BJ (cell line): ENCODE data around the gene BHLHE23. TPM values are rescaled to one million over a fixed set of nuclear protein-coding genes. Genes with fewer than 3 reads are reported as not detected.
"Not testable (repeated sequence)": the region's sequence is repeated elsewhere in the genome, so short reads cannot be mapped to it uniquely, and the experiment has no call there.

Experiments used
- CTCF ChIA-PET: fragments of 350-600 bp; formaldehyde crosslinking; extraction: SDS; loops from one replicate; lab custom pipeline; 2021; ENCODE audit warnings: antibody characterized with exemption, inconsistent platforms; lab: Yijun Ruan, JAX
- POLR2A ChIA-PET: fragments of 300-600 bp; sonication (Branson Sonifier 250); formaldehyde crosslinking; extraction: SDS; loops from one replicate; lab custom pipeline; 2021; ENCODE audit warnings: antibody characterized with exemption; lab: Charles Lee
- DNase-seq: peaks from one replicate; pipeline ENCODE4 v3.0.0-alpha.2; 2011; ENCODE audit warnings: low read depth
- H3K27me3 ChIP-seq: 2 replicates; pipeline ENCODE4 v1.6.0; 2011; ENCODE audit warnings: low read length; ENCODE audit not compliant: control insufficient read depth, insufficient read depth
- H3K36me3 ChIP-seq: 2 replicates; pipeline ENCODE4 v1.5.1; 2011; ENCODE audit warnings: low read length; ENCODE audit not compliant: control insufficient read depth, insufficient read depth
- H3K4me3 ChIP-seq: 2 replicates; pipeline ENCODE4 v1.5.1; 2011; ENCODE audit warnings: low read depth, mild to moderate bottlenecking, control low read depth, low read length
- CTCF ChIP-seq: IDR thresholded peaks from 2 replicates; pipeline ENCODE4 v1.5.1; 2011; ENCODE audit warnings: low read depth, mild to moderate bottlenecking, control low read depth, inconsistent platforms, low read length, moderate library complexity; ENCODE audit not compliant: insufficient read depth
- polyA plus RNA-seq: library from polyadenylated mRNA; depleted of rRNA; stranded (reverse); fragments of >200 nt; gene quantifications from 2 replicates; pipeline ENCODE4 v1.2.3, GENCODE V29; 2011

The BHLHE23 gene
- polyA plus RNA-seq, 1 experiment = not detected

- no peak for DNase-seq
- Histone ChIP-seq H3K27me3 (no peaks in the 10 kb centered on the region), H3K36me3 (peaks cover 44% of the 10 kb centered on the region), H3K4me3 (no peak overlapping the region)
- no peak for TF ChIP-seq CTCF
- CTCF ChIA-PET = interaction anchor here (0.7 kb wide), 1 partner anchor 9 kb away, joined by 4 read pairs; no protein-coding TSS in a partner anchor
- POLR2A ChIA-PET = no interaction called here
These were observed 43.7 kb downstream of the BHLHE23 start for GRCh38 chr20:62962891-62963613.

- CTCF ChIA-PET = interaction anchor here (1.5 to 1.8 kb wide), 3 partner anchors 8 to 47 kb away, joined by 4 to 8 read pairs (median 4); no protein-coding TSS in a partner anchor
- Histone ChIP-seq H3K27me3 (no peaks in the 10 kb centered on the region), H3K36me3 (peaks cover 45% of the 10 kb centered on the region), H3K4me3 (no peak overlapping the region)
- DNase-seq = no peak
- POLR2A ChIA-PET = no interaction called here
- TF ChIP-seq CTCF = no peak
These were observed 44.4 kb downstream of the BHLHE23 start for GRCh38 chr20:62962221-62962879.

GRCh38 chr20:62961799-62962198 lies 45.0 kb downstream of the BHLHE23 start:
- Histone ChIP-seq H3K27me3 (no peaks in the 10 kb centered on the region), H3K36me3 (peaks cover 50% of the 10 kb centered on the region), H3K4me3 (no peak overlapping the region)
- TF ChIP-seq CTCF = no peak
- DNase-seq = no peak
- CTCF ChIA-PET = interaction anchor here (0.9 to 1.8 kb wide), 4 partner anchors 8 to 54 kb away, joined by 3 to 8 read pairs (median 4); no protein-coding TSS in a partner anchor
- POLR2A ChIA-PET = no interaction called here

GRCh38 chr20:62961310-62961783 lies 45.4 kb downstream of the BHLHE23 start:
- Histone ChIP-seq H3K36me3 (peaks cover 51% of the 10 kb centered on the region), H3K27me3 (no peaks in the 10 kb centered on the region), H3K4me3 (no peak overlapping the region)
- TF ChIP-seq CTCF = no peak
- CTCF ChIA-PET = interaction anchor here (0.9 to 1.8 kb wide), 4 partner anchors 9 to 53 kb away, joined by 3 to 8 read pairs (median 4); no protein-coding TSS in a partner anchor
- POLR2A ChIA-PET = no interaction called here
- DNase-seq = no peak

GRCh38 chr20:62960446-62961309 lies 46.1 kb downstream of the BHLHE23 start:
- peaks cover 51% of the 10 kb centered on the region for H3K36me3 ChIP-seq
- DNase-seq, POLR2A ChIA-PET, H3K27me3 ChIP-seq, H3K4me3 ChIP-seq: not testable (repeated sequence)
- CTCF ChIA-PET = interaction anchor here (0.9 to 1.8 kb wide), 4 partner anchors 9 to 52 kb away, joined by 3 to 8 read pairs (median 4); no protein-coding TSS in a partner anchor
